Measurements from ENCODE around the gene SNTG2.
"Not testable (repeated sequence)": the region's sequence is repeated elsewhere in the genome, so short reads cannot be mapped to it uniquely, and the experiment has no call there.

SNTG2 gene

DNA sequence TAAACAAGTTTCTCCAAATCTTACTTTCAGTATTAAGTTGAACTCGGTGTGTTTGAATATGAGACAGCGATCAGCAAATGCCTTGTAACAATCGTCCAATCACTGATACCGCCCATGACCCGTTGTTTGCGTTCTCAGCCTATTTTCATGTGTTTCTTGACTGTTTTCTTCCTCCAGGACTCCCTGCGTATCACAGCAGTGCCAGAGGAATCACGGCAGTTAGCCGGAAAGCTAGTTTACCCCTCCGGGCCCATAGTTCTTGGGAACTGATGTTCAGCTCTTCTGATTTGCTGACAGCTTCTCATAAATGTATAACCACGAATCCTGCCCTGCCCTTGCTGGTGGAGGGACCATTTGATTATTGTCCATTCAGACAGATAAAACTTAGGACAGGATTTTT is 420.4 kb downstream of the SNTG2 start:
- no peak for DNase-seq (ENCODE audit: low read depth, low spot score)

GRCh38 chr2:1373830-1374229 is 423.2 kb downstream of the SNTG2 start:
- DNase-seq (ENCODE audit: low read depth, low spot score), result no peak

DNA sequence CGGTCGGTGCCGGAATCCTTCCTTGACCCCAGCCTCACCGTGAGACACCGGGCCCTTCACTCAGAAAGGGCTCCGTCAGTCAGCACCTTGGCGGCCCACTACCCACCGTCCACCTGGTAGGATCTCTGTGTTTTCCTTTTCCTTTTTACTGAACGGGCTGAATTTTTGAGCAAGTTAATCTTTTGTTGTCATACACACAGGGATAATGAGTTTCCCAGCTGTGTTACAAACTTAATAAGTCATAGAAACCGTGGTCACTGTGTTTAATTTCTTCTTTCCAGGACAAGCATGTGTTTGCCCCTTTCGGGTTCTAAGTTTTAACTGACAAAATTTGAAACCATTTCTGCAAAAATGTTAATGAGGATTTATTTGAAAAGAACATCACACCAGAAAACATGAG is 423.6 kb downstream of the SNTG2 start:
- DNase-seq (ENCODE audit: low read depth, low spot score), result no peak

- DNase-seq (ENCODE audit: low read depth, low spot score), result no peak
These were observed 425.1 kb downstream of the SNTG2 start for GRCh38 chr2:1375794-1376193.

- DNase-seq (ENCODE audit: low read depth, low spot score), result no peak
These were observed 426.8 kb downstream of the SNTG2 start for GRCh38 chr2:1377473-1377872.

GRCh38 chr2:1378456-1379150 is 428.0 kb downstream of the SNTG2 start:
- no peak for DNase-seq (ENCODE audit: low read depth, low spot score)

- DNase-seq (ENCODE audit: low read depth, low spot score), result no peak
These were observed 431.0 kb downstream of the SNTG2 start for GRCh38 chr2:1381644-1382043.

- DNase-seq (ENCODE audit: low read depth, low spot score), result not testable (repeated sequence)
These were observed 437.5 kb downstream of the SNTG2 start for GRCh38 chr2:1387954-1388725.

DNA sequence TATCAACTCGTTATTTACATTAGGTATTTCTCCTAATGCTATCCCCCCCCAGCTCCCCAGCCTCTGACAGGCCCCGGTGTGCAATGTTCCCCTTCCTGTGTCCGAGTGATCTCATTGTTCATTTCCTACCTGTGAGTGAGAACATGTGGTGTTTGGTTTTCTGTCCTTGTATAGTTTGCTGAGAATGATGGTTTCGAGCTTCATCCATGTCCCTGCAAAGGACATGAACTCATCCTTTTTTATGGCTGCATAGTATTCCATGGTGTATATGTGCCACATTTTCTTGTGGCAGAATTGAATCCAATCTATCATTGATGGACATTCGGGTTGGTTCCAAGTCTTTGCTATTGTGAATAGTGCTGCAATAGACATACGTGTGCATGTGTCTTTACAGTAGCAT is 439.5 kb downstream of the SNTG2 start:
- DNase-seq (ENCODE audit: low read depth, low spot score), result not testable (repeated sequence)

DNA sequence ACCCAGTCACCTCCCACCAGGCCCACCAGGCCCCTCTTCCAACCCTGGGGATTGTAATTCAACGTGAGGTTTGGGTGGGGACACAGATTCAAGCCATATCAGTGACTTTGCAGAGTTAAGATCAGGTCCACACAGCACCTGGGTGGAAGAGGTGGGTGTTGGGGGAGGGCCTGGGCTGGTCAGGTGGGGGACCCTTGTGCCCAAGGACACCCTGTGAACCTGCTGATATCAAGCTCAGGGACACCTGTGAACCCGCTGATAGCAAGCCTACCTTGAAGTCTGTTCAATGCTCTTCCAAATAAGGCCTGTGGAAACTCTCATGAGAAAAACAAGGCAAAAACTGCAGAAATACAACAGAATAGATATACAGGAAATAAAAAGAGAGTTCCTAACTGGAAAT is 442.7 kb downstream of the SNTG2 start:
- DNase-seq (ENCODE audit: low read depth, low spot score), result no peak

DNA sequence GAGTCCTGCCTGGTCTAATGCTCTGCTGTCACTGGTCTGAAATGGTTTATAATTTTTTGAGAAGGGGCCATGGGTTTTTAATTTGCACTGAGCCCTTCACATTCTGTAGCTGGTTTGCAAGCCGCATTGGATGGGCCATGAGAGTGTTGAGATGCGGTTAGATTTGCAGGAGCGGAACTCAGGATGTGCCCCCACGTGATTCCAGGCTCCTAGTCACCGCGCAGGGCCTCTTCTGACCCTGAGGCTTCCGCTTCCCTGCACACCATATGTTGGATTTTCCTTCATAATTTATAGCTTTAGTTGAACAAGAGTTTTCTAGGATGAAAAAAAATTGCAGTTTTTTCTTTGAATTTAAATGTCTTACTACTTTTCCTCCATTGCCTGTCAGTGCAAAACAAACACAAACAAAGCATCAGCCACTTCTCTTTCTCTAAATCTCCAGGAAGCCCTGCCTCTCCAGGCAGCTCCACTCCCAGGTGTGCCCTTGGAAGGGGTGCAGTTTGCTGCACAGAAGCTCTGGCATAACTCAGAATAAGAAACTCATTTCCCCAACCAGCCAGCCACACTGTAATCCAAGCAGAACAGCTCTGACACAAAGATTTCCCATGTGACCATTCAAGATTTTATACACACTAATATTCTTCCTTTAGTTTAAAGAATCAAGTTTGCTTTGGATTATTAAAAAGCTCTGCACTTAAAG is 444.2 kb downstream of the SNTG2 start:
- no peak for DNase-seq (ENCODE audit: low read depth, low spot score)

GRCh38 chr2:1397350-1397749 is 446.7 kb downstream of the SNTG2 start:
- DNase-seq (ENCODE audit: low read depth, low spot score), result no peak

DNA sequence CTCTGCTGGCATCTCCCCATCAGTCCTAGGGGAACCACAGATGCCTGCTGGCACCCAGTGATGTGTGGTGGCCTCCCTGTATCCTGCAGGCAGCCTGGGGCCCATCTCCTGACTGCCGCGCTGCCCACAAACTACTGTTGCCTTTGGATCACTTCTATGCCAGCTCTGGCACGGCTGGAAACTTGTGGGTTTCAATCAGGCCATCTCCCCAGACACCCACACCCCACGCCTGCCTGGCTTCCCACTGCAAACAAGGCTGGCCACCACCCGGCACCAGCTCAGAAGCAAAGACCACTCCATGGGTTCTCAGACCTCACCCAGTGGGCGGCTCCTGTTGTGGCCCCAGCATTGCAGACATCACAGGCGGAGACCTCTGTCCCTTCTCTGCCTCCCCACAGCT is 447.5 kb downstream of the SNTG2 start:
- DNase-seq (ENCODE audit: low read depth, low spot score), result no peak

DNA sequence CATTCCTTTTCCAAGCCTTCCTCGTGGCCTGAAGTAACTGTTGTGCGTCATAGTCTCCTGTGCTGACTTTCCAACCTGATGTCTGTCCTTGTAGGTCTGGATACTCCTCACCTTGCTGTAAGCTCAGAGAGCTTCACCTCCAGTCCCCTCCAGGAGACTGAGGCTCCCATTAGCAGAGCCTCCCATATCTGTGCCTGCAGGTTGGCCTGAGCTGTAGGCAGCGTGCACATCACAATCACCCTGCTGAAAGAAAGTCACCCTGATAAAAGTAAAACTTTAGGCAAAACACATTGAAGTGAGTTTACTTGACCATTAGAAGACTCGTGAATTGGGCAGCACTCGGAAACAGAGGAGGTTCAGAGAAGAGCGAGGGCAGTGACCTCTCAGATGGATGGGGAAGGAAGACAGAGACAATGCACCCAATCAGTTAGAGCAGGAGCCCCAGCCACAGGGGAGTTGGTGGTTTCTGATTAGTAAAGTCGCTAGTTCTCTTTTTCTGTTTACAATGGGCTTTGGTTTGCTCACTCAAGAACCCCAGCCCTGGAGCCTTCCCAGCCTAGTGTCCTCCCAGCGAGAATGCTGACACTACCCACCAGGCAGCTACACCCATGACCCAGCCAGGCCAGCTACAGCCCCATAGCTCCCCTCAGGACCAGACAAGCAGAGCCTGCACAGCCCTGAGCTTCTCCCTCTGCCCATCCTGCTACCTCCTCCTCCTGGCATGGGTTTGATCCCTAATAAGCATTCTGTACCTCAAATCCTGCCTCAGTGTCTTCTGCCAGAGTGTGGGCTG is 450.5 kb downstream of the SNTG2 start:
- no peak for DNase-seq (ENCODE audit: low read depth, low spot score)

DNA sequence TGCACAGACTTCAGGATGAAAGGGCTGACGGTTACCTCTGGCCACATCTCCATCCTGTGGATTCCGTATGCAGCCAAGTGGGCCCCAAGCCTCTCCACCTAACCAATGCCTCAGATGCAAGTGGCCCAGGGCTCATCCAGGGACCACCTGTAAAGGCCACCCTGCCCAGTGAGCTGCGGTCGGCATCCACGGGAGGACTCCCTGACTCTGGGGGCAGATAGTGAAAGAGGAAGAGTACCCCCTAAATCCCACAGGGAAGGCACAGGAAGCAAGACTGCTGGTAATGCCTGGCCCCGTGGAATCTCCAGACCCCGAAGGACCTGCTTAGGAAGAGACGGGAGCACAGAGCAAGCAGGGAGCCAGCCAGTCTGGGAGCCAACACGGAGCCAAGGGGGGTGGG is 451.4 kb downstream of the SNTG2 start:
- DNase-seq (ENCODE audit: low read depth, low spot score), result no peak

DNA sequence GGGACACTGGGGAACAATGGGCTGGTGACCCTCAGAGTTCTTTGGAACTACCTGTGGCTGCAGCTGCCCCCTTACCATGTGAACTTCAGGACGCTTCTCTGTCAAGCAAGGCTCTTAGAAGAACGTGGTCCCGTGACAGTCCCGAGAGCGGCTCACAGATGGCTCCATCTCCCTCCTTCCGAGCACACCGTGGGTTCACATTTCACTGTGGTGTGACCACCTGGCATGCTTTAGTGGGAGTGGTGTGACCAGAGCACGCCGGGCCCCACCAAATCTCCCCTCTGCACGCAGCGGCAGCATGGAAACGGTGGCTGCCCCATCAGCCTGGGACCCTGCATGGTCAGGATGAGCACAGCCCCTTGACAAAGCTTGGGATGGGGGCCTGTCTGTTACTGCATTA is 452.9 kb downstream of the SNTG2 start:
- DNase-seq (ENCODE audit: low read depth, low spot score), result no peak

DNA sequence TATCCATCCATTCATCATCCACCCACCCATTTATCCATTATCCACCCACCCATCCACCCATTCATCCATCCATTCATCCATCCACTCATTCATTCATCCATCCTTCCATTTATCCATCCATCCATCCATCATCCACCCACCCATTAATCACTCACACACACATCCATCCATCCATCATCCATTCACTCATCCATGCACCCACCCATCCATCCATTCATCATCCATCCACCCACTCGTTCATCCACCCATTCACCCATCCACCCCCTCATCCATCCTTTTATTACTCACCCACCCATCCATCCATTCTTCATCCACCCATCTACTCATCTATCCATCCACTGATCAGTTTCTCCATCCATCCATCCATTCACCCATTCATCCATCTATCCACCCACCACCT is 454.5 kb downstream of the SNTG2 start:
- no peak for DNase-seq (ENCODE audit: low read depth, low spot score)

GRCh38 chr2:1405967-1406366 is 455.3 kb downstream of the SNTG2 start:
- DNase-seq (ENCODE audit: low read depth, low spot score), result no peak

GRCh38 chr2:1406434-1406833 is 455.8 kb downstream of the SNTG2 start:
- no peak for DNase-seq (ENCODE audit: low read depth, low spot score)

- DNase-seq (ENCODE audit: low read depth, low spot score), result no peak
These were observed 457.5 kb downstream of the SNTG2 start for GRCh38 chr2:1407950-1408675.

DNA sequence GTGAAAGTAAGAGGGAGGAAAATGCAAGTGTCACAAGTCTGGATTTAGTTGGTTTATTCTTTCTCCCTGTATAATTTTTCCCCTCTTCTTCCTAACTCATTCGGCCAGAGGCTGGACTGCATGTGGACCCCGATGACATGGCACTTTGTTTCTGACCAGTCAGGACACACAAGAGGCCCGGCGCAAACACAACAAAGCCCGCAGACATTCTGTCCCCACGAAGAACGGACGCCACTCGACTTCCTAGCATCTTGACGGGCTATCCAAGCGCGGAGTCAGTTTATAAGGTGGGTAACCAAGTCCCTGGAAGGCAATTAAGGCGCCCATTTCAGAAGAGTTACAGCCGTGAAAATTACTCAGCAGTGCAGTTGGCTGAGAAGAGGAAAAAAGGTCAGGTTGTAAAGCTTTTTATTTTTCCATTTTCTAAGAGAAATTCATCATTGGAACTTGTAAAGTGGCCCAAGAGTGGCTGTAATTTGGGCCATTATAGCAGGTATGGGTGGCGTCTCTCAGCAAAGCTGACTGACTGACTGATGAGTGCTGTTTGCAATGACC is 462.6 kb downstream of the SNTG2 start, which contains the start of gene TPO:
Gene TPO, plus strand, starts transcription at position 308 of the 555 bp plus-strand sequence. CDS start 946 bp downstream, outside the sequence.
- DNase-seq (ENCODE audit: low read depth, low spot score), result no peak

Data from activated naive CD8-positive, alpha-beta T cell treated with anti-CD3 and anti-CD28 coated beads, Interleukin-2, amount 50 U/mL, for 16 hours (primary cell).